H1 (cell line): Measurements from ENCODE around the gene PFKP. TPM values are rescaled to one million over a fixed set of nuclear protein-coding genes. Genes with fewer than 3 reads are reported as not detected.

Experiments
- BCL11A ChIP-seq, 2 experiments: IDR thresholded peaks; one replicate each; pipeline ENCODE4 v1.6.1; 2011; ENCODE audit warnings: low read depth in 2 of 2, low read length in 2 of 2, mild to moderate bottlenecking in 2 of 2
- CHD2 ChIP-seq: IDR thresholded peaks from 2 replicates; pipeline ENCODE4 v1.6.1; 2012; ENCODE audit warnings: low read length, improper control_type of control experiment
- RAD21 ChIP-seq, 2 experiments: IDR thresholded peaks in 1 of 2; conservative IDR thresholded peaks in 1 of 2; 2 replicates each; pipeline ENCODE4 v1.6.1; 2011; ENCODE audit warnings: low read depth in 2 of 2, low read length in 2 of 2, improper control_type of control experiment in 1 of 2, inconsistent platforms in 1 of 2, mild to moderate bottlenecking in 1 of 2, moderate library complexity in 1 of 2
- SAP30 ChIP-seq: fragments of 300-600 bp; sonication (generic); IDR thresholded peaks from 2 replicates; pipeline ENCODE4 v1.7.1; 2012; ENCODE audit warnings: low read length, moderate library complexity, mild to moderate bottlenecking, inconsistent platforms; ENCODE audit not compliant: insufficient read depth, insufficient replicate concordance
- SIX5 ChIP-seq: IDR thresholded peaks from 2 replicates; pipeline ENCODE4 v1.6.1; 2011; ENCODE audit warnings: mild to moderate bottlenecking, low read depth, low read length
- SP2 ChIP-seq: IDR thresholded peaks from 2 replicates; pipeline ENCODE4 v1.6.1; 2012; ENCODE audit warnings: mild to moderate bottlenecking, low read length, inconsistent platforms
- polyA plus RNA-seq, 7 experiments: library from polyadenylated mRNA; depleted of rRNA in 3 of 7; stranded (reverse) in 5 of 7; unstranded in 2 of 7; fragments of >200 nt in 5 of 7; fragments of 200-250 nt in 2 of 7; gene quantifications; 1 replicate in 5 of 7; 2 replicates in 1 of 7; 4 replicates in 1 of 7; pipeline versions ENCODE4 v1.2.1 to v1.2.3, GENCODE V29; 2011 to 2013; ENCODE audit warnings: missing spikeins in 2 of 7, mixed read lengths in 2 of 7
- total RNA-seq: library from RNA; stranded (reverse); fragmentation: NEBNext Ultra II Directional; extraction: Animal tissue kit (Norgen Biotek cat#: 25700); gene quantifications from 2 replicates; pipeline ENCODE4 v1.2.1, GENCODE V29; 2021
- TF ChIP-seq, protein P1 (sequence below): fragments of 300-600 bp; sonication (generic); IDR thresholded peaks from 2 replicates; pipeline ENCODE4 v1.7.1; 2012; ENCODE audit warnings: low read length, moderate library complexity, mild to moderate bottlenecking, inconsistent platforms; ENCODE audit not compliant: insufficient replicate concordance

The PFKP gene
- total and polyA plus RNA-seq, 2 of the 8 experiments (the other 6 are each of a cell fraction or from before 2014, with no cell fraction given), result 51.2 to 128 TPM

DNA sequence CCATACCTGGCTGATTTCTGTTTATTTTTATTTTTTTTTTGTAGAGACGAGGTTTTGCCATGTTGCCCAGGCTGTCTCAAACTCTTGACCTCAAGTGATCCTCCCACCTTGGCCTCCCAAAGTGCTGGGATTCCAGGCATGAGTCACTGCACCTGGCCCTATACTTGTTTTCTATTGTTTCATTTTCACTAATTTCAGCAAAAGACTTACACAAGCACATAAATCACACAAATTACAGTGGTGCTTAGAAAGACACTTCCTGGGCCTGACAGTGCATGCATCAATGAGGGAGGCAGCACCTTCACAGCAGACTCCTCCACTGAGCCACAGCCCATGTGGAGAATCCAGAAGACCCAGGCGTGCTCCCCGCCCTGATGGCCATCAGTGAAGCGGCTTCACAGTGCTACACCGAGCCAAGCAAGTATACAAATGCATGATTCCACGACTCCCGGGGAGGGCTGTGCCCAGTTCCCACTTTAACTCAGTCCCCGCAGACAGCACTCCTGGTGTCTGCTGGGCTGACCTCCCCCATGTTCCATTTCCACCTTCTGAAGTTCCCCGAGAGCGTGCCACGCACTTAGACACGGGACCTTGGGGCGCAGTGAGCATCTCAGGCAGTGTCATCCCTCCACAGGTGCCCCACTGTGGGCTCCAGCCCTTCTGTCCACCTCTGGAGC lies 84.7 kb downstream of the PFKP start (continued):
- TF ChIP-seq, protein P1, sequence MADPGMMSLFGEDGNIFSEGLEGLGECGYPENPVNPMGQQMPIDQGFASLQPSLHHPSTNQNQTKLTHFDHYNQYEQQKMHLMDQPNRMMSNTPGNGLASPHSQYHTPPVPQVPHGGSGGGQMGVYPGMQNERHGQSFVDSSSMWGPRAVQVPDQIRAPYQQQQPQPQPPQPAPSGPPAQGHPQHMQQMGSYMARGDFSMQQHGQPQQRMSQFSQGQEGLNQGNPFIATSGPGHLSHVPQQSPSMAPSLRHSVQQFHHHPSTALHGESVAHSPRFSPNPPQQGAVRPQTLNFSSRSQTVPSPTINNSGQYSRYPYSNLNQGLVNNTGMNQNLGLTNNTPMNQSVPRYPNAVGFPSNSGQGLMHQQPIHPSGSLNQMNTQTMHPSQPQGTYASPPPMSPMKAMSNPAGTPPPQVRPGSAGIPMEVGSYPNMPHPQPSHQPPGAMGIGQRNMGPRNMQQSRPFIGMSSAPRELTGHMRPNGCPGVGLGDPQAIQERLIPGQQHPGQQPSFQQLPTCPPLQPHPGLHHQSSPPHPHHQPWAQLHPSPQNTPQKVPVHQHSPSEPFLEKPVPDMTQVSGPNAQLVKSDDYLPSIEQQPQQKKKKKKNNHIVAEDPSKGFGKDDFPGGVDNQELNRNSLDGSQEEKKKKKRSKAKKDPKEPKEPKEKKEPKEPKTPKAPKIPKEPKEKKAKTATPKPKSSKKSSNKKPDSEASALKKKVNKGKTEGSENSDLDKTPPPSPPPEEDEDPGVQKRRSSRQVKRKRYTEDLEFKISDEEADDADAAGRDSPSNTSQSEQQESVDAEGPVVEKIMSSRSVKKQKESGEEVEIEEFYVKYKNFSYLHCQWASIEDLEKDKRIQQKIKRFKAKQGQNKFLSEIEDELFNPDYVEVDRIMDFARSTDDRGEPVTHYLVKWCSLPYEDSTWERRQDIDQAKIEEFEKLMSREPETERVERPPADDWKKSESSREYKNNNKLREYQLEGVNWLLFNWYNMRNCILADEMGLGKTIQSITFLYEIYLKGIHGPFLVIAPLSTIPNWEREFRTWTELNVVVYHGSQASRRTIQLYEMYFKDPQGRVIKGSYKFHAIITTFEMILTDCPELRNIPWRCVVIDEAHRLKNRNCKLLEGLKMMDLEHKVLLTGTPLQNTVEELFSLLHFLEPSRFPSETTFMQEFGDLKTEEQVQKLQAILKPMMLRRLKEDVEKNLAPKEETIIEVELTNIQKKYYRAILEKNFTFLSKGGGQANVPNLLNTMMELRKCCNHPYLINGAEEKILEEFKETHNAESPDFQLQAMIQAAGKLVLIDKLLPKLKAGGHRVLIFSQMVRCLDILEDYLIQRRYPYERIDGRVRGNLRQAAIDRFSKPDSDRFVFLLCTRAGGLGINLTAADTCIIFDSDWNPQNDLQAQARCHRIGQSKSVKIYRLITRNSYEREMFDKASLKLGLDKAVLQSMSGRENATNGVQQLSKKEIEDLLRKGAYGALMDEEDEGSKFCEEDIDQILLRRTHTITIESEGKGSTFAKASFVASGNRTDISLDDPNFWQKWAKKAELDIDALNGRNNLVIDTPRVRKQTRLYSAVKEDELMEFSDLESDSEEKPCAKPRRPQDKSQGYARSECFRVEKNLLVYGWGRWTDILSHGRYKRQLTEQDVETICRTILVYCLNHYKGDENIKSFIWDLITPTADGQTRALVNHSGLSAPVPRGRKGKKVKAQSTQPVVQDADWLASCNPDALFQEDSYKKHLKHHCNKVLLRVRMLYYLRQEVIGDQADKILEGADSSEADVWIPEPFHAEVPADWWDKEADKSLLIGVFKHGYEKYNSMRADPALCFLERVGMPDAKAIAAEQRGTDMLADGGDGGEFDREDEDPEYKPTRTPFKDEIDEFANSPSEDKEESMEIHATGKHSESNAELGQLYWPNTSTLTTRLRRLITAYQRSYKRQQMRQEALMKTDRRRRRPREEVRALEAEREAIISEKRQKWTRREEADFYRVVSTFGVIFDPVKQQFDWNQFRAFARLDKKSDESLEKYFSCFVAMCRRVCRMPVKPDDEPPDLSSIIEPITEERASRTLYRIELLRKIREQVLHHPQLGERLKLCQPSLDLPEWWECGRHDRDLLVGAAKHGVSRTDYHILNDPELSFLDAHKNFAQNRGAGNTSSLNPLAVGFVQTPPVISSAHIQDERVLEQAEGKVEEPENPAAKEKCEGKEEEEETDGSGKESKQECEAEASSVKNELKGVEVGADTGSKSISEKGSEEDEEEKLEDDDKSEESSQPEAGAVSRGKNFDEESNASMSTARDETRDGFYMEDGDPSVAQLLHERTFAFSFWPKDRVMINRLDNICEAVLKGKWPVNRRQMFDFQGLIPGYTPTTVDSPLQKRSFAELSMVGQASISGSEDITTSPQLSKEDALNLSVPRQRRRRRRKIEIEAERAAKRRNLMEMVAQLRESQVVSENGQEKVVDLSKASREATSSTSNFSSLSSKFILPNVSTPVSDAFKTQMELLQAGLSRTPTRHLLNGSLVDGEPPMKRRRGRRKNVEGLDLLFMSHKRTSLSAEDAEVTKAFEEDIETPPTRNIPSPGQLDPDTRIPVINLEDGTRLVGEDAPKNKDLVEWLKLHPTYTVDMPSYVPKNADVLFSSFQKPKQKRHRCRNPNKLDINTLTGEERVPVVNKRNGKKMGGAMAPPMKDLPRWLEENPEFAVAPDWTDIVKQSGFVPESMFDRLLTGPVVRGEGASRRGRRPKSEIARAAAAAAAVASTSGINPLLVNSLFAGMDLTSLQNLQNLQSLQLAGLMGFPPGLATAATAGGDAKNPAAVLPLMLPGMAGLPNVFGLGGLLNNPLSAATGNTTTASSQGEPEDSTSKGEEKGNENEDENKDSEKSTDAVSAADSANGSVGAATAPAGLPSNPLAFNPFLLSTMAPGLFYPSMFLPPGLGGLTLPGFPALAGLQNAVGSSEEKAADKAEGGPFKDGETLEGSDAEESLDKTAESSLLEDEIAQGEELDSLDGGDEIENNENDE, result no peak
- no peak for TF ChIP-seq SAP30
- TF ChIP-seq SIX5, result no peak
- TF ChIP-seq RAD21 (IDR thresholded peaks at IDR 0.05 in 1 of 2, conservative IDR thresholded peaks at IDR 0.05 in 1 of 2; ENCODE audit: low read depth in 2 of 2, low read length in 2 of 2), result no peak
- TF ChIP-seq BCL11A (IDR thresholded peaks at IDR 0.05; ENCODE audit: low read depth in 2 of 2, low read length in 2 of 2), result no peak
- no peak for TF ChIP-seq CHD2
- TF ChIP-seq SP2, result no peak
